Neural progenitor cell (in vitro differentiated cells): ENCODE measurements around the gene KIF18B. TPM values are rescaled to one million over a fixed set of nuclear protein-coding genes. Genes with fewer than 3 reads are reported as not detected.

ENCODE experiments used
- DNase-seq: peaks from one replicate; pipeline ENCODE4 v3.0.0-alpha.2; 2016; ENCODE audit warnings: low spot score
- H2AFZ ChIP-seq: fragments of 200-600 bp; sonication (generic); replicated peaks from 2 replicates; pipeline ENCODE4 v1.6.1; 2016; ENCODE audit warnings: antibody characterized with exemption
- H3F3A ChIP-seq: fragments of 200-600 bp; sonication (generic); 2 replicates; pipeline ENCODE4 v1.6.1; 2016; ENCODE audit warnings: antibody characterized with exemption, low read depth
- H3K27ac ChIP-seq: fragments of 200-600 bp; sonication (generic); 2 replicates; pipeline ENCODE4 v1.5.1; 2016; ENCODE audit warnings: mild to moderate bottlenecking
- H3K27me3 ChIP-seq: fragments of 200-600 bp; sonication (generic); 2 replicates; pipeline ENCODE4 v1.6.1; 2016; ENCODE audit warnings: mild to moderate bottlenecking, moderate library complexity
- H3K36me3 ChIP-seq: fragments of 200-600 bp; sonication (generic); 2 replicates; pipeline ENCODE4 v1.5.1; 2016
- H3K4me1 ChIP-seq: fragments of 200-600 bp; sonication (generic); 2 replicates; pipeline ENCODE4 v1.6.1; 2016; ENCODE audit warnings: mixed run types
- H3K4me2 ChIP-seq: fragments of 200-600 bp; sonication (generic); 2 replicates; pipeline ENCODE4 v1.6.1; 2016
- H3K4me3 ChIP-seq: fragments of 200-600 bp; sonication (generic); 2 replicates; pipeline ENCODE4 v1.5.1; 2016
- H3K79me2 ChIP-seq: fragments of 200-600 bp; sonication (generic); 2 replicates; pipeline ENCODE4 v1.6.1; 2016; ENCODE audit warnings: low read depth
- H3K9ac ChIP-seq: fragments of 200-600 bp; sonication (generic); 2 replicates; pipeline ENCODE4 v1.6.1; 2016
- H3K9me3 ChIP-seq: fragments of 200-600 bp; sonication (generic); 2 replicates; pipeline ENCODE4 v1.5.1; 2016; ENCODE audit warnings: low read depth
- H4K20me1 ChIP-seq: fragments of 200-600 bp; sonication (generic); 2 replicates; pipeline ENCODE4 v1.6.1; 2016; ENCODE audit warnings: low read depth
- H3K27ac Mint-ChIP-seq: 3 replicates; pipeline ENCODE4 v1.8.0; 2021; ENCODE audit warnings: mixed read lengths
- H3K27me3 Mint-ChIP-seq: 2 replicates; pipeline ENCODE4 v1.8.0; 2022; ENCODE audit warnings: low read depth, mild to moderate bottlenecking, inconsistent platforms, moderate library complexity, mixed read lengths; ENCODE audit not compliant: insufficient read depth
- H3K36me3 Mint-ChIP-seq: 3 replicates; pipeline ENCODE4 v1.8.0; 2021; ENCODE audit warnings: mixed read lengths
- H3K4me1 Mint-ChIP-seq: 3 replicates; pipeline ENCODE4 v1.8.0; 2021; ENCODE audit warnings: mixed read lengths
- H3K4me3 Mint-ChIP-seq: 3 replicates; pipeline ENCODE4 v1.8.0; 2021; ENCODE audit warnings: mild to moderate bottlenecking, moderate library complexity, mixed read lengths
- H3K9me3 Mint-ChIP-seq: 3 replicates; pipeline ENCODE4 v1.8.0; 2020; ENCODE audit warnings: mixed read lengths
- CTCF ChIP-seq: fragments of 200-600 bp; sonication (generic); IDR thresholded peaks from 2 replicates; pipeline ENCODE4 v1.5.1; 2017; ENCODE audit warnings: antibody characterized with exemption, mild to moderate bottlenecking
- EZH2 ChIP-seq: fragments of 200-600 bp; sonication (generic); IDR thresholded peaks from 2 replicates; pipeline ENCODE4 v1.6.1; 2017; ENCODE audit warnings: antibody characterized with exemption, mild to moderate bottlenecking, moderate library complexity
- EZH2phosphoT487 ChIP-seq: fragments of 200-600 bp; sonication (generic); IDR thresholded peaks from 2 replicates; pipeline ENCODE4 v1.6.1; 2017; ENCODE audit warnings: antibody characterized with exemption
- total RNA-seq: library from RNA; depleted of rRNA; stranded (reverse); fragments of >200 nt; gene quantifications from 2 replicates; pipeline ENCODE4 v1.2.3, GENCODE V29; 2015; ENCODE audit warnings: low replicate concordance

KIF18B gene
- total RNA-seq, 1 donor from 2014 or later, result 15.1 TPM

- H3K36me3 Mint-ChIP-seq, result peaks cover 20% of the 10 kb centered on the region
These were observed 21.6 kb downstream of the KIF18B start for GRCh38 chr17:44925731-44926697.

GRCh38 chr17:44924107-44924544 is 23.4 kb downstream of the KIF18B start:
- Histone ChIP-seq H3K4me2 (no peak overlapping the region), H4K20me1 (no peaks in the 10 kb centered on the region), H3K9ac (no peak overlapping the region), H3K79me2 (no peaks in the 10 kb centered on the region), H3K4me3 (no peak overlapping the region), H3K4me1 (peaks cover 31% of the 10 kb centered on the region), H3K27me3 (no peaks in the 10 kb centered on the region), H3K9me3 (no peaks in the 10 kb centered on the region), H3K36me3 (no peaks in the 10 kb centered on the region), H2AFZ (no peak overlapping the region), H3K27ac (peak overlapping the region; percentile 70), H3F3A (peaks cover 32% of the 10 kb centered on the region)
- no peak overlapping the region for H3K4me3 Mint-ChIP-seq
- DNase-seq, result no peak
- no peak overlapping the region for H3K27ac Mint-ChIP-seq
- TF ChIP-seq EZH2phosphoT487 (no peak), EZH2 (no peak), CTCF (no peak)
- H3K4me1 Mint-ChIP-seq, result peaks cover 26% of the 10 kb centered on the region
- no peaks in the 10 kb centered on the region for H3K9me3 Mint-ChIP-seq
- H3K36me3 Mint-ChIP-seq, result peaks cover 14% of the 10 kb centered on the region
- peaks cover 20% of the 10 kb centered on the region for H3K27me3 Mint-ChIP-seq

More at GRCh38 chr17:44925731-44926697, 21.6 kb downstream of the KIF18B start:
- Histone ChIP-seq H4K20me1 (peaks cover under 1% of the 10 kb centered on the region), H3K79me2 (no peaks in the 10 kb centered on the region), H3K4me3 (no peak overlapping the region), H3K27ac (no peak overlapping the region), H3K4me2 (no peak overlapping the region), H3K9me3 (no peaks in the 10 kb centered on the region), H3F3A (peaks cover 25% of the 10 kb centered on the region), H3K9ac (no peak overlapping the region), H3K27me3 (no peaks in the 10 kb centered on the region), H3K36me3 (no peaks in the 10 kb centered on the region), H3K4me1 (peaks cover 21% of the 10 kb centered on the region), H2AFZ (no peak overlapping the region)
- Mint-ChIP-seq H3K27ac (no peak overlapping the region), H3K4me1 (peaks cover 16% of the 10 kb centered on the region), H3K9me3 (no peaks in the 10 kb centered on the region), H3K27me3 (peaks cover 14% of the 10 kb centered on the region), H3K4me3 (no peak overlapping the region)
- TF ChIP-seq EZH2 (no peak), EZH2phosphoT487 (no peak), CTCF (no peak)
- no peak for DNase-seq

- Histone ChIP-seq H3K36me3 (no peaks in the 10 kb centered on the region), H3K79me2 (no peaks in the 10 kb centered on the region), H3K4me1 (peaks cover 31% of the 10 kb centered on the region), H3K4me2 (peak overlapping the region; percentile 10), H2AFZ (no peak overlapping the region), H3K27ac (no peak overlapping the region), H3K9me3 (no peaks in the 10 kb centered on the region), H3K4me3 (no peak overlapping the region), H3K9ac (no peak overlapping the region), H3F3A (peaks cover 32% of the 10 kb centered on the region), H3K27me3 (no peaks in the 10 kb centered on the region), H4K20me1 (no peaks in the 10 kb centered on the region)
- Mint-ChIP-seq H3K27me3 (peaks cover 20% of the 10 kb centered on the region), H3K36me3 (peaks cover 12% of the 10 kb centered on the region), H3K4me3 (peak overlapping the region; percentile 33), H3K9me3 (no peaks in the 10 kb centered on the region), H3K4me1 (peaks cover 26% of the 10 kb centered on the region), H3K27ac (peak overlapping the region; percentile 73)
- TF ChIP-seq CTCF, result no peak
- TF ChIP-seq EZH2phosphoT487, result no peak
- no peak for TF ChIP-seq EZH2
- DNase-seq, result no peak
These were observed 24.7 kb downstream of the KIF18B start for GRCh38 chr17:44922746-44923470.
